T-helper 2 cell treated with Interferon-gamma antibody and Interleukin-4, amounts not matched to agents 5 μg/mL and 100 μg/mL, for 36 hours (primary cell): ENCODE measurements around the gene DCDC1.
"Not testable (repeated sequence)": the region's sequence is repeated elsewhere in the genome, so short reads cannot be mapped to it uniquely, and the experiment has no call there.

Source experiments
- DNase-seq: peaks from one replicate; pipeline ENCODE4 v3.0.0; 2021; ENCODE audit warnings: low spot score
- H3K27ac Mint-ChIP-seq: one replicate; pipeline ENCODE4 v1.8.0; 2021; ENCODE audit warnings: mild to moderate bottlenecking, mixed read lengths
- H3K27me3 Mint-ChIP-seq: one replicate; pipeline ENCODE4 v1.8.0; 2021; ENCODE audit warnings: low read depth, mixed read lengths
- H3K36me3 Mint-ChIP-seq: one replicate; pipeline ENCODE4 v1.8.0; 2021; ENCODE audit warnings: low read depth, mixed read lengths
- H3K4me1 Mint-ChIP-seq: one replicate; pipeline ENCODE4 v1.8.0; 2021; ENCODE audit warnings: low read depth, mixed read lengths
- H3K4me3 Mint-ChIP-seq: one replicate; pipeline ENCODE4 v1.8.0; 2022; ENCODE audit warnings: mild to moderate bottlenecking, moderate library complexity, mixed read lengths
- H3K9me3 Mint-ChIP-seq: one replicate; pipeline ENCODE4 v1.8.0; 2021; ENCODE audit warnings: mixed read lengths

DCDC1 gene

DNA sequence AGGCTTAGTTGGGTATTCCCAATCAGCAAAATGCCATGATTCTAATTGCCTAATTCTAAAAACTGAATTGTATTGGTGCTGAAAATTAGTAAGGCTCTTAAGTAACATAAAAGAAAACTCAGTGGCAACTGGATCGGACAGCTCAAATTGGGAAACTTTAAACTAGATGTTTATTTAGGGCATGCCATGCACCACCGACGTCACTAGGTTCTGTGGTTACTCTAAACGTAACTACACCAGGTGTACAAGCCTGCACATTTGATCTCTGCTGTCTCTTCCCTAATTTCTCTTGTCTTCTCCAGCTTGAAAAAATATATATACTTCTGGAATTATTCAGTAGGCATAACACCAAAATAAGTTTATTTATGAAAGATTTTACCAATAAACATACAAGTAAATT, 378.2 kb downstream of the DCDC1 start:
- Mint-ChIP-seq H3K4me1 (peaks cover 3% of the 10 kb centered on the region), H3K27ac (no peak overlapping the region), H3K4me3 (no peak overlapping the region), H3K36me3 (no peaks in the 10 kb centered on the region), H3K27me3 (no peaks in the 10 kb centered on the region), H3K9me3 (no peaks in the 10 kb centered on the region)
- no peak for DNase-seq

GRCh38 chr11:30990625-30991296, 378.8 kb downstream of the DCDC1 start:
- Mint-ChIP-seq H3K4me1 (peaks cover 3% of the 10 kb centered on the region), H3K27ac (no peak overlapping the region), H3K27me3 (no peaks in the 10 kb centered on the region), H3K4me3 (no peak overlapping the region), H3K9me3 (no peaks in the 10 kb centered on the region), H3K36me3 (no peaks in the 10 kb centered on the region)
- DNase-seq: no peak

- H3K27ac Mint-ChIP-seq: no peak overlapping the region
- H3K27me3 Mint-ChIP-seq: no peaks in the 10 kb centered on the region
- peaks cover 3% of the 10 kb centered on the region for H3K4me1 Mint-ChIP-seq
- no peaks in the 10 kb centered on the region for H3K36me3 Mint-ChIP-seq
- no peak for DNase-seq
- no peak overlapping the region for H3K4me3 Mint-ChIP-seq
- no peaks in the 10 kb centered on the region for H3K9me3 Mint-ChIP-seq
Observed at GRCh38 chr11:30987819-30988218, 381.7 kb downstream of the DCDC1 start.

DNA sequence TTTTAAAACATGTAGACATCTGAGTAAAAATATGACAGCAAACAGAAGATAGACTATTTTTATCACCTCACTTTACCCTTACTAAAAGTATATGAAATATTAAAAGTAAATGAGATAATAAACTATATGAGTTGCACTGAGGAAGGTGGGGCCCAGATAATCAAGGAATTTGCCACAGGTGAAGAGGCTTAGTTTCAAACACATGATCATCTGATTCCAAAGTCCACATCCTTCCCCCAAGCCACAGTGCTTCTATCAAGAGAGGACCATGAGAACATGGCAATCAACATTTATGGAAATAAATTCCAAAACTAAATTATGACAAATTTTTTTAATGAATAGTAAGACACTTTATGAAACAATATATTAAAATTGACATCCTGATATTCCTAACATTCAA, 384.0 kb downstream of the DCDC1 start:
- Mint-ChIP-seq H3K4me3 (no peak overlapping the region), H3K4me1 (peaks cover 2% of the 10 kb centered on the region), H3K27ac (no peak overlapping the region), H3K9me3 (no peaks in the 10 kb centered on the region), H3K27me3 (no peaks in the 10 kb centered on the region), H3K36me3 (no peaks in the 10 kb centered on the region)
- no peak for DNase-seq

- Mint-ChIP-seq H3K27ac (no peak overlapping the region), H3K36me3 (no peaks in the 10 kb centered on the region), H3K4me1 (peaks cover 2% of the 10 kb centered on the region), H3K9me3 (no peaks in the 10 kb centered on the region), H3K27me3 (no peaks in the 10 kb centered on the region), H3K4me3 (no peak overlapping the region)
- DNase-seq: no peak
Observed at GRCh38 chr11:30984827-30985226, 384.7 kb downstream of the DCDC1 start.

DNA sequence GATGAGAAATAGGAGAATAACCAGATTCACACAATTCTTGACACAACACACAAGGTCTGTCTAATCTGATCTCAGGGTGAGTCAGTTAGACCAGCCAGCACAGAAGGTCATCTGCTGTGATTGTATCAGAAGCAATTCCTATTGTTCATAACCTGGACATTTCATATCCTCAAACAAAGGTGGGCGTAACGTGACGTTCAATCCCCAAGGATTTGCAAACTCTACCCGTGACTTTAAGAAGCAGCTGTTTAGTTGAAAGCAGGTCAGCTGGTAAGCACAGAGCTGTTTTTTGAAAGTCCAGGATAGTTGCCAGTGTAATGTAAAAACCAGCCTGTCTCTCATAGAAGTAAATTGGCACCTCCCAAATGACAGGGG, 385.1 kb downstream of the DCDC1 start:
- Mint-ChIP-seq H3K9me3 (no peaks in the 10 kb centered on the region), H3K36me3 (no peaks in the 10 kb centered on the region), H3K27me3 (no peaks in the 10 kb centered on the region), H3K4me1 (peaks cover 2% of the 10 kb centered on the region), H3K27ac (no peak overlapping the region), H3K4me3 (no peak overlapping the region)
- no peak for DNase-seq

- peaks cover 2% of the 10 kb centered on the region for H3K4me1 Mint-ChIP-seq
- no peak for DNase-seq
- H3K27ac Mint-ChIP-seq: no peak overlapping the region
- H3K4me3 Mint-ChIP-seq: no peak overlapping the region
- no peaks in the 10 kb centered on the region for H3K36me3 Mint-ChIP-seq
- H3K9me3 Mint-ChIP-seq: no peaks in the 10 kb centered on the region
- no peaks in the 10 kb centered on the region for H3K27me3 Mint-ChIP-seq
Observed at GRCh38 chr11:30983776-30984441, 385.6 kb downstream of the DCDC1 start.

DNA sequence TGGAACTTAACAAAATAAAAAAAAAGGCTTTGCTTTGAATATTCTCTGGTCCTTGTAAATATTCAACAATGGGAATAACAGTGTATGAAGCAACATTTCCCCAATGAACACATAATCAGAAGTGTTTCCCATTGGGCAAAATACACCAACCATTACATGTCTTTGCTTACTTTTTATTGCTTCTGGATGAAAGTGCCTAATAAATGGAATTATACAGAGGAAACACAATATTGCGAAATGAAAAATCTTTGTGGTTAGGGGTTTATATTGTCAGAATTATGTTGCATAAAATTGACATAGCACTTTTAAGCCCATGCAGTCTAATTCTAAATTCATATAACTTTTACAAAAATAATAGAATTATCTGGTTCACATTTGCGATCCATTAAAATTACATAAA, 386.4 kb downstream of the DCDC1 start:
- no peaks in the 10 kb centered on the region for H3K36me3 Mint-ChIP-seq
- no peak overlapping the region for H3K4me3 Mint-ChIP-seq

DNA sequence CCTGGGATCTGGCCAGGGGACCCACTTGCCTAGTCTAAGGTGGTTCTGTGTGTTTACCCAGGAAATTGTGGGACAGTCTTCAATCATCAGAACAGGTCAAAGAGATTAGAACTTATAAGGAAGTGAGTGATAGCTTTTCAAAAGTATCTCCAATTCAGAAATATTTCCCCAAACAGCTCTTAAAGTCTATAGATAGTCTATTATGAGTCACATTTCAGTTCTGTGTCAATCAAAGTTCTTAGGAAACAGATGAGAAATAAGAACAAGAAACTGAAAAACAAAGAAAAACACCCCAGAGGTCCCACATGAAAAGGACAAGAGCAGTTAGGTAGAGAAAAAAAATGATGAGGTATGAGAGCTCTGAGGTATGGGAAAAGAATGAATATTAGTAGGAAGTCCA, 402.0 kb downstream of the DCDC1 start:
- Mint-ChIP-seq H3K27ac (peak overlapping the region; percentile 29), H3K9me3 (peaks cover 17% of the 10 kb centered on the region), H3K27me3 (no peaks in the 10 kb centered on the region), H3K4me3 (no peak overlapping the region), H3K4me1 (peaks cover 12% of the 10 kb centered on the region), H3K36me3 (peaks cover 4% of the 10 kb centered on the region)
- no peak for DNase-seq

More for the DNA sequence above, 386.4 kb downstream of the DCDC1 start:
- Mint-ChIP-seq H3K27ac (no peak overlapping the region), H3K9me3 (no peaks in the 10 kb centered on the region), H3K4me1 (peaks cover 2% of the 10 kb centered on the region), H3K27me3 (no peaks in the 10 kb centered on the region)
- DNase-seq: no peak

GRCh38 chr11:30960387-30960992, 409.0 kb downstream of the DCDC1 start:
- Mint-ChIP-seq H3K4me1 (no peaks in the 10 kb centered on the region), H3K27ac (no peak overlapping the region), H3K36me3 (no peaks in the 10 kb centered on the region), H3K4me3 (no peak overlapping the region), H3K9me3 (no peaks in the 10 kb centered on the region), H3K27me3 (no peaks in the 10 kb centered on the region)
- DNase-seq: no peak

- H3K9me3 Mint-ChIP-seq: no peaks in the 10 kb centered on the region
- no peaks in the 10 kb centered on the region for H3K4me1 Mint-ChIP-seq
- no peak for DNase-seq
- no peak overlapping the region for H3K27ac Mint-ChIP-seq
- H3K27me3 Mint-ChIP-seq: no peaks in the 10 kb centered on the region
- no peak overlapping the region for H3K4me3 Mint-ChIP-seq
- H3K36me3 Mint-ChIP-seq: no peaks in the 10 kb centered on the region
Observed at GRCh38 chr11:30956751-30957150, 412.8 kb downstream of the DCDC1 start.

DNA sequence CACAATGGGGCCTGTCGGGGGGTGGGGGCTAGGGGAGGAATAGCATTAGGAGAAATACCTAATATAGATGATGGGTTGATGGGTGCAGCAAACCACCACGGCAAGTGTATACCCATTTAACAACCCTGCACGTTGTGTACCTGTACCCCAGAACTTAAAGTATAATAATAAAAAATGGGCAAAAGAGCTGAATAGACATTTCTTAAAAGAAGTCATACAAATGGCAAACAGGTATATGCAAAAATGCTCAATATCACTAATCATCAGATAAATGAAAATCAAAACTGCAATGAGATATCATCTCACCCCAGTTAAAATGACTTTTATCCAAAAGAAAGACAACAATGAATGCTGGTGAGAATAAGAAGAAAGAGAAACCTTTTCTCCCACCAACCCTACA, 419.7 kb downstream of the DCDC1 start:
- H3K4me1 Mint-ChIP-seq: no peaks in the 10 kb centered on the region
- H3K9me3 Mint-ChIP-seq: peaks cover 6% of the 10 kb centered on the region
- H3K27ac Mint-ChIP-seq: no peak overlapping the region
- H3K4me3 Mint-ChIP-seq: no peak overlapping the region
- H3K27me3 Mint-ChIP-seq: no peaks in the 10 kb centered on the region
- H3K36me3 Mint-ChIP-seq: no peaks in the 10 kb centered on the region
- no peak for DNase-seq

- not testable (repeated sequence) for H3K4me3 Mint-ChIP-seq, H3K4me1 Mint-ChIP-seq, H3K27me3 Mint-ChIP-seq, H3K27ac Mint-ChIP-seq, H3K36me3 Mint-ChIP-seq, DNase-seq
- peaks cover 11% of the 10 kb centered on the region for H3K9me3 Mint-ChIP-seq
Observed at GRCh38 chr11:30947715-30948114, 421.8 kb downstream of the DCDC1 start.

GRCh38 chr11:30938810-30939209, 430.7 kb downstream of the DCDC1 start:
- no peak overlapping the region for H3K4me3 Mint-ChIP-seq
- DNase-seq: no peak
- H3K27ac Mint-ChIP-seq: no peak overlapping the region
- no peaks in the 10 kb centered on the region for H3K36me3 Mint-ChIP-seq
- no peaks in the 10 kb centered on the region for H3K4me1 Mint-ChIP-seq
- H3K9me3 Mint-ChIP-seq: peaks cover 10% of the 10 kb centered on the region
- H3K27me3 Mint-ChIP-seq: no peaks in the 10 kb centered on the region
